H1 (cell line): ENCODE results near the gene CDK19. TPM values are rescaled to one million over a fixed set of nuclear protein-coding genes. Genes with fewer than 3 reads are reported as not detected.

ENCODE experiments used
- CTCF ChIA-PET: fragments of 300-600 bp; sonication (Branson Sonifier 250); formaldehyde crosslinking; loops from one replicate; lab custom pipeline; 2021; ENCODE audit not compliant: partially characterized antibody; lab: Charles Lee
- POLR2A ChIA-PET: fragments of 300-600 bp; sonication (Branson Sonifier 250); formaldehyde crosslinking; loops from one replicate; lab custom pipeline; 2021; ENCODE audit warnings: inconsistent platforms; ENCODE audit not compliant: partially characterized antibody; lab: Charles Lee
- DNase-seq, 2 experiments: peaks; one replicate each; pipeline versions ENCODE4 v3.0.0 to v3.0.0-alpha.2; 2010 to 2022; ENCODE audit warnings: low spot score in 2 of 2, low read depth in 1 of 2, mixed read lengths in 1 of 2
- FAIRE-seq: peaks from 2 replicates; lab custom pipeline; 2011; peaks lifted over from hg19 to GRCh38; lab: Jason Lieb, UNC
- H2AFZ ChIP-seq: 2 replicates; pipeline ENCODE4 v1.8.1; 2012; ENCODE audit warnings: low read length, inconsistent platforms
- H2AK5ac ChIP-seq: 2 replicates; pipeline ENCODE4 v1.6.1; 2013; ENCODE audit warnings: low read depth, low read length
- H2BK120ac ChIP-seq: replicated peaks from 2 replicates; pipeline ENCODE3; 2013; ENCODE audit warnings: low read depth, low read length, inconsistent platforms
- H2BK12ac ChIP-seq: 2 replicates; pipeline ENCODE4 v1.6.1; 2013; ENCODE audit warnings: low read depth, low read length
- H2BK15ac ChIP-seq: 2 replicates; pipeline ENCODE4 v1.6.1; 2013; ENCODE audit warnings: low read length
- H2BK20ac ChIP-seq: 2 replicates; pipeline ENCODE4 v1.6.1; 2013; ENCODE audit warnings: low read length
- H2BK5ac ChIP-seq: 2 replicates; pipeline ENCODE4 v1.6.1; 2013; ENCODE audit warnings: low read depth, low read length
- H3K14ac ChIP-seq: 2 replicates; pipeline ENCODE4 v1.6.1; 2013; ENCODE audit warnings: inconsistent platforms; ENCODE audit not compliant: insufficient read length
- H3K18ac ChIP-seq: 2 replicates; pipeline ENCODE4 v1.6.1; 2013; ENCODE audit warnings: low read length; ENCODE audit errors: extremely low read depth
- H3K23ac ChIP-seq: 2 replicates; pipeline ENCODE4 v1.6.1; 2013; ENCODE audit warnings: inconsistent platforms; ENCODE audit not compliant: insufficient read length
- H3K23me2 ChIP-seq: 2 replicates; pipeline ENCODE4 v1.6.1; 2013; ENCODE audit warnings: low read depth, low read length
- H3K27ac ChIP-seq: 2 replicates; pipeline ENCODE4 v1.6.1; 2011; ENCODE audit warnings: low read depth, low read length, inconsistent platforms
- H3K27me3 ChIP-seq, 4 experiments: replicated peaks in 1 of 4; 1 replicate in 1 of 4; 2 replicates in 3 of 4; pipeline versions ENCODE4 v1.6.1 to v1.8.1; 2011 to 2013; ENCODE audit warnings: low read length in 3 of 4, mild to moderate bottlenecking in 3 of 4, inconsistent platforms in 2 of 4, mixed read lengths in 2 of 4, moderate library complexity in 1 of 4; ENCODE audit not compliant: control insufficient read depth in 3 of 4, insufficient read depth in 3 of 4; ENCODE audit errors: extremely low read depth in 1 of 4
- H3K36me3 ChIP-seq, 4 experiments: 2 replicates each; pipeline versions ENCODE4 v1.6.1 to v1.8.1; 2011 to 2013; ENCODE audit warnings: mild to moderate bottlenecking in 4 of 4, low read length in 3 of 4, moderate library complexity in 2 of 4, control low read depth in 1 of 4, inconsistent platforms in 1 of 4; ENCODE audit not compliant: insufficient read depth in 4 of 4, control insufficient read depth in 2 of 4
- H3K4ac ChIP-seq: replicated peaks from 2 replicates; pipeline ENCODE3; 2013; ENCODE audit warnings: low read length, low read depth, mixed read lengths, inconsistent platforms; ENCODE audit not compliant: insufficient read length
- H3K4me1 ChIP-seq, 4 experiments: replicated peaks in 1 of 4; 1 replicate in 1 of 4; 2 replicates in 3 of 4; pipeline versions ENCODE4 v1.6.1 to v1.8.1; 2011 to 2013; ENCODE audit warnings: low read length in 3 of 4, inconsistent platforms in 2 of 4, mixed read lengths in 1 of 4; ENCODE audit not compliant: insufficient read depth in 4 of 4, control insufficient read depth in 3 of 4
- H3K4me2 ChIP-seq, 2 experiments: 2 replicates each; pipeline versions ENCODE4 v1.6.1 to v1.8.1; 2011 to 2013; ENCODE audit warnings: low read depth in 2 of 2, low read length in 2 of 2, control low read depth in 1 of 2, inconsistent platforms in 1 of 2, mild to moderate bottlenecking in 1 of 2; ENCODE audit not compliant: insufficient read depth in 1 of 2
- H3K4me3 ChIP-seq, 4 experiments: fragments of 200-600, 300-600 bp in 1 of 4; sonication (generic), shearing (Covaris generic), sonication (Bioruptor Twin) in 1 of 4; 2 replicates each; pipeline versions ENCODE4 v1.5.1 to v1.8.1; 2011 to 2016; ENCODE audit warnings: low read length in 4 of 4, low read depth in 3 of 4, control low read depth in 2 of 4, inconsistent platforms in 2 of 4, mild to moderate bottlenecking in 2 of 4, mixed read lengths in 1 of 4, moderate library complexity in 1 of 4; ENCODE audit not compliant: insufficient read depth in 2 of 4; ENCODE audit errors: extremely low read depth in 1 of 4
- H3K56ac ChIP-seq: replicated peaks from 2 replicates; pipeline ENCODE3; 2013; ENCODE audit warnings: low read depth, mild to moderate bottlenecking, mixed read lengths, low read length, inconsistent platforms; ENCODE audit not compliant: insufficient read length
- H3K79me1 ChIP-seq: 2 replicates; pipeline ENCODE4 v1.6.1; 2013; ENCODE audit warnings: low read depth, low read length, control low read depth
- H3K79me2 ChIP-seq, 2 experiments: 2 replicates each; pipeline versions ENCODE4 v1.6.1 to v1.8.1; 2012 to 2013; ENCODE audit warnings: low read length in 2 of 2, mild to moderate bottlenecking in 2 of 2, inconsistent platforms in 1 of 2; ENCODE audit not compliant: insufficient read depth in 2 of 2, control insufficient read depth in 1 of 2
- H3K9ac ChIP-seq, 4 experiments: replicated peaks in 1 of 4; 1 replicate in 1 of 4; 2 replicates in 3 of 4; pipeline versions ENCODE4 v1.6.1 to v1.8.1; 2011 to 2013; ENCODE audit warnings: low read depth in 3 of 4, low read length in 3 of 4, control low read depth in 2 of 4, mild to moderate bottlenecking in 2 of 4, moderate library complexity in 2 of 4, inconsistent platforms in 1 of 4; ENCODE audit errors: extremely low read depth in 1 of 4
- H3K9me3 ChIP-seq, 2 experiments: 2 replicates each; pipeline versions ENCODE4 v1.6.1 to v1.8.1; 2012 to 2013; ENCODE audit warnings: mild to moderate bottlenecking in 2 of 2, moderate library complexity in 2 of 2, control low read depth in 1 of 2, inconsistent platforms in 1 of 2, low read depth in 1 of 2, low read length in 1 of 2, mixed read lengths in 1 of 2; ENCODE audit not compliant: insufficient read depth in 2 of 2
- H4K20me1 ChIP-seq, 2 experiments: replicated peaks in 1 of 2; 2 replicates each; pipeline versions ENCODE3 to v1.8.1; 2011 to 2013; ENCODE audit warnings: inconsistent platforms in 2 of 2, low read length in 2 of 2, mild to moderate bottlenecking in 1 of 2; ENCODE audit not compliant: insufficient read depth in 2 of 2, control insufficient read depth in 1 of 2
- H4K5ac ChIP-seq: 2 replicates; pipeline ENCODE4 v1.6.1; 2013; ENCODE audit warnings: low read length, low read depth, mixed read lengths, inconsistent platforms; ENCODE audit not compliant: insufficient read length
- H4K8ac ChIP-seq: 2 replicates; pipeline ENCODE4 v1.8.0; 2013; ENCODE audit warnings: mild to moderate bottlenecking, moderate library complexity, low read length, inconsistent platforms; ENCODE audit not compliant: insufficient read depth; ENCODE audit errors: extremely low read depth
- H4K91ac ChIP-seq: replicated peaks from 2 replicates; pipeline ENCODE3; 2013; ENCODE audit warnings: low read length, mixed read lengths, inconsistent platforms; ENCODE audit not compliant: insufficient read length
- MAFK ChIP-seq: IDR thresholded peaks from 2 replicates; pipeline ENCODE4 v1.6.1; 2012; ENCODE audit warnings: low read depth, mild to moderate bottlenecking, improper control_type of control experiment, low read length
- PHF8 ChIP-seq: fragments of 200-600 bp; sonication (generic); conservative IDR thresholded peaks from 2 replicates; pipeline ENCODE4 v1.7.1; 2012; ENCODE audit warnings: low read depth, mild to moderate bottlenecking, inconsistent platforms, low read length, moderate library complexity
- RBBP5 ChIP-seq: IDR thresholded peaks from 2 replicates; pipeline ENCODE4 v1.7.1; 2012; ENCODE audit warnings: low read depth, mild to moderate bottlenecking, inconsistent platforms, low read length, moderate library complexity, borderline replicate concordance
- polyA plus RNA-seq, 7 experiments: library from polyadenylated mRNA; depleted of rRNA in 3 of 7; stranded (reverse) in 5 of 7; unstranded in 2 of 7; fragments of >200 nt in 5 of 7; fragments of 200-250 nt in 2 of 7; gene quantifications; 1 replicate in 5 of 7; 2 replicates in 1 of 7; 4 replicates in 1 of 7; pipeline versions ENCODE4 v1.2.1 to v1.2.3, GENCODE V29; 2011 to 2013; ENCODE audit warnings: missing spikeins in 2 of 7, mixed read lengths in 2 of 7
- total RNA-seq: library from RNA; stranded (reverse); fragmentation: NEBNext Ultra II Directional; extraction: Animal tissue kit (Norgen Biotek cat#: 25700); gene quantifications from 2 replicates; pipeline ENCODE4 v1.2.1, GENCODE V29; 2021

The CDK19 gene
- total and polyA plus RNA-seq, 2 of the 8 experiments (the other 6 are each of a cell fraction or from before 2014, with no cell fraction given), result 4.9 to 12.6 TPM

DNA sequence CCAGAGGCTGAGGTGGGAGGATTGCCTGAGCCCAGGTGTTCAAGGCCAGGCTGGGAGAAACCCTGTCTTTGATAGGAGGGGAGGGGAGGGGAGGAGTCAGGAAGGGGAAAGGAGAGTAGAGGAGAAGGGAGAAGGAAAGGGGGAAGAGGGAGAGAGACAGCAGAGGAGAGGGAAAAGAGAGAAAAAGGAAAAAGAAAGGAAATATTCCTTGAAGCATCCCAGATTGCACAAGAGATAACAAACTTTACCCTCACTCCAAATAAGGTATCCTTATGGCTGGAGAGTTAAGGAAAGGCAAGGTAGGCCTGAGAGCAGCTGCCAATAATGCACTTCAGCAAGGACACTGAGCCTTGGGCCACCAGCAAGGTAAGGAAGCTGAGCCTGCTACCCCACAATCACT lies 172.6 kb downstream of the CDK19 start:
- POLR2A ChIA-PET, result no interaction called here
- H3K79me2 ChIP-seq, result no peaks in the 10 kb centered on the region

More for the DNA sequence above, 172.6 kb downstream of the CDK19 start:
- no peak overlapping the region for H2BK5ac ChIP-seq
- H3K79me1 ChIP-seq, result no peaks in the 10 kb centered on the region
- H2AK5ac ChIP-seq, result no peak overlapping the region
- H3K9me3 ChIP-seq, result no peaks in the 10 kb centered on the region
- H3K56ac ChIP-seq, result no peak overlapping the region
- H3K36me3 ChIP-seq, result peaks cover 0 to 2% (median 0%) of the 10 kb centered on the region in 4 experiments; a peak in 1 of 8 replicates
- H3K4me2 ChIP-seq, result no peak overlapping the region
- CTCF ChIA-PET, result interaction anchor here (0.7 to 1.5 kb wide), 4 partner anchors 10 to 116 kb away, joined by 3 to 4 read pairs (median 3); no protein-coding TSS in a partner anchor
- no peak overlapping the region for H4K91ac ChIP-seq
- H4K8ac ChIP-seq, result no peak overlapping the region
- H4K20me1 ChIP-seq, result no peaks in the 10 kb centered on the region
- TF ChIP-seq MAFK, result no peak
- TF ChIP-seq RBBP5, result no peak
- TF ChIP-seq PHF8, result no peak
- TF ChIP-seq, all 59 proteins: peak for 0
- Histone ChIP-seq H3K23me2 (no peaks in the 10 kb centered on the region), H3K18ac (no peak overlapping the region), H2BK15ac (no peak overlapping the region), H3K27me3 (no peaks in the 10 kb centered on the region), H2BK120ac (no peak overlapping the region), H2BK20ac (no peak overlapping the region), H3K27ac (no peak overlapping the region), H3K4me1 (no peaks in the 10 kb centered on the region; a peak in 3 of 7 replicates), H3K4me3 (no peak overlapping the region), H3K4ac (no peak overlapping the region), H3K23ac (no peak overlapping the region), H2AFZ (no peak overlapping the region), H4K5ac (no peak overlapping the region), H3K9ac (no peak overlapping the region), H3K14ac (no peak overlapping the region), H2BK12ac (no peak overlapping the region)
- FAIRE-seq (no peak), DNase-seq (no peak)
